HG02981 (cell line): ENCODE results near the gene AP1S1.

Experiments used
- ATAC-seq: cut with Tn5 transposase; IDR thresholded peaks from one replicate; pipeline ENCODE4 v1.9.1; 2021; ENCODE audit warnings: mild to moderate bottlenecking, moderate library complexity; ENCODE audit not compliant: unreplicated experiment

Gene AP1S1

DNA sequence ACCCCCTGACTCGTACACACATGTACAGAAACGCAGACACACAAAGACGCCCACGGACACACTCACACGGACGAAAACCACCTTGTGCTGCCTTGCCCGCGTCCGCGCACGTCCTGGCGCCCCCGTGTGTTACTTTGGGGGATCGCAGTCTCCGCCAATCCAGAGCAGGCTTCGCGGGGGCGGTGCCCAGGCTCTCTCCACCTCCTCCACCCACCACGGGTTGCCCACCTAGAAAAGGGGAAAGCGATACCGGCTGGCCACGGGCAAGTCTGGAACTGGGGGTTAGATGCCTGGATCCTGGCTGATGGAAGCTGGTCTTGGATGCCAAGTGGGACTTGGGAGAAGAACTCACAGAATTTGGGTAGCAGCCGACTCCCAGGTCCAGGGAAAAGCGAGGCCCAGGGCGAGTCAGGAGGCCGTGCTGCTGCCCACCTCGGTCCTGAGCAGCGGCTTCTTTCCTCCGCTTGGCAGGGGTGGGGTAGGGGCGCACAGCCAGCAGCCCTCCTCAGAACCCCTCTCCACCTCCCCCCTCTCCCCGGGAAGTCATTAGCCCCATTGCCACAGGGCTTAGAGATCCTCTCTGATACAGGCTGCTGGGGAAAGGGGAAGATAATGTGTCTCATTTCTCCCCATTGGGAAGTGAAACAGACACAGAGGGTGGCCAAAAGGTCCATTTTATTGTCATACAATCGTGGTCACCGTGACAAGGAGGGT lies 15.7 kb downstream of the AP1S1 start:
- ATAC-seq = no peak

DNA sequence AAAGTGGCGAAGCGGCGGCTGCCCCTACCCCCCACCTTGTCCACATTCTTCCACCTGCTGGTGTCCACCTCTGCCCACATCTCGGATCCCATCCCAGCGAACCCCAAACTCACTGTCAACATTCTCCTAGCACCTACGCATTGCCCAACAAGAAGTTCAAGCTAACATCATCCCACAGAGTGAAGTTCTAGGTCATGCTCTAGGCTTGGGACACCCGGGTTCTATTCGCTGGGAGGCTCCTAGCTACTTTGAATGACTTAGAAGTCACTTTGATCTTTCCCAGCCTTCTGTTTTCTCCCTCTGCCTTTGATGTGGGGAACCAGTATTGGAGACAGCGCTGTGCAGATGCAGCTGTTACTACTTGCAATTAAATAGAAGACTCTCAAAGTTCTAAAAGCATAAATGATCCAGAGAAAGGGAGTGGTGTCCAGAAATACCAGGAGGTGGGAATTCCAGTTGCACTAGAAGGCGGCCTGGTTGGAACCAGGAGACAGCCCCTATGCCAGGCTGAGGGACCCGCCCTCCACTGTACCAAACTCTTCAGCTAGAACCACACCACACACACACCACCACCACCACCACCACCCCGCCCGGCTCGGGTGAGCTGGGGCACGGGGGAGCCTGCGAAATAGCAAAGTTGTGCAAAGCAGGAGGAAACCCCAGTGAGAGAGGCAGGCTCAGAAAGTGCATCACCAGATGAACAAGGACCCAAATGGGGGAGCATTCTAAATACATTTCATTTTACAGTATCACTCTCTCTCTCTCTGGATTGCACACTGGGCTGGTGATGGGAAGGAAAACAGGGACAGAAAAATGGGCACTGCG lies 16.6 kb downstream of the AP1S1 start:
- ATAC-seq = no peak

DNA sequence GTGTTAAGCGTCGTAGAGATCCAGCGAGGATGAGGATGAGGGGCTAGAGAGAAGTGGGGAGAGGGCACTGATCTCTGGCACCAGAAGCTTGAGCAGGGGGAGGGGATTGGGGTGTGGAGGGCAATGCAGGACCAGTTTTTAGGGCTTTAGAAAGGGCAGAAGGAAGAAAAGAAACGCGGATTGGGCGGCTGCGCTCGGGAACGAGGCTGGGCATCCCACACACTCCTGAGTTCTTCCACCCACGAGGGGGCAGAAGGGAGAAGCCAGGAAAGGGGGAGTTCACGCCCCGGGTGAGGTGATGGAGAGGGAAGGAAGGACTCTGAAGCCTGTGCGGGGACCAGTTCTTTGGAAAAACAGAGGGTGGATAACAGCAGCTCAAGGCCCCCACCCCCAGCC lies 17.2 kb downstream of the AP1S1 start:
- ATAC-seq = no peak

DNA sequence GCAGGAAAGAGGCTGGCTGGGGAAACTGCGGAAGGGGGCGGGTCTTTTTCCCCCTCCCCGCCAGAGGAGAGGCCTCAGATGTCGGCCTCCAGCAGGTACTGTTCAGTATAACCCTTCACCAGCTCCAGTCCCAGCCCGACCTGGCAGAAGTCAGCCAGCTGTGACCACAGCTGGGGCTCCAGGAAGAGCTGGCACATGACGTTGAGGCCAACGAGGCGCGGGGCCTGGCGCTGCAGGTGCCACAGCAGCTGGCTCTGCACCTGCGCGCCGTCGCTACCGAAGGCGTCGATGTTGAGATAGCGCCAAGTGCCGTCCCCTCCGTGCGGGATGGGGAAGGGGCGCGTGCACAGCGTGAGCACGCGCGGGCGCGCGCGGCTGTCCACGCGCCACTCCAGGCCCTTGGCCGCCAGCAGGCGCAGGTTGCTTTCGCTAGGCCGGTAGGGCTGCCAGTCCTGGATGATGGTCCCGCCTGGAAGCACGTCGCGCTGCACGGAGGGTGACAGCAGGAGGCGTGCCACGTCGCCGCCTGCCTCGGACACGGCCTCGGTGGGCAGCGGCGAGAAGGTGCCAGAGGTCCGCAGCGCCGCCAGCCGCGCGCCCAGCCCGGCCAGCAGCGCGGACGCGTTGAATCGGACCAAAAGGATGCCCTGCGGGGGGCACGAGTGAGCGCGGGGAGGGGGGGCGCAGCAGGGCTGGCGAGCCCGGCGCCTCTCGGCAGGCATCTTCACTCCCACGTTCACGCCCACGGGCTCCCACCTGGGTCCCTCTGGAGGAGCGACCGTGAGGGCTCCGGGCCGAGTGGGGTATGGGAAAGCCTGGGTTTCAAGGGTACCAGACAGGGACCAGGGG lies 18.0 kb downstream of the AP1S1 start:
- ATAC-seq = no peak

DNA sequence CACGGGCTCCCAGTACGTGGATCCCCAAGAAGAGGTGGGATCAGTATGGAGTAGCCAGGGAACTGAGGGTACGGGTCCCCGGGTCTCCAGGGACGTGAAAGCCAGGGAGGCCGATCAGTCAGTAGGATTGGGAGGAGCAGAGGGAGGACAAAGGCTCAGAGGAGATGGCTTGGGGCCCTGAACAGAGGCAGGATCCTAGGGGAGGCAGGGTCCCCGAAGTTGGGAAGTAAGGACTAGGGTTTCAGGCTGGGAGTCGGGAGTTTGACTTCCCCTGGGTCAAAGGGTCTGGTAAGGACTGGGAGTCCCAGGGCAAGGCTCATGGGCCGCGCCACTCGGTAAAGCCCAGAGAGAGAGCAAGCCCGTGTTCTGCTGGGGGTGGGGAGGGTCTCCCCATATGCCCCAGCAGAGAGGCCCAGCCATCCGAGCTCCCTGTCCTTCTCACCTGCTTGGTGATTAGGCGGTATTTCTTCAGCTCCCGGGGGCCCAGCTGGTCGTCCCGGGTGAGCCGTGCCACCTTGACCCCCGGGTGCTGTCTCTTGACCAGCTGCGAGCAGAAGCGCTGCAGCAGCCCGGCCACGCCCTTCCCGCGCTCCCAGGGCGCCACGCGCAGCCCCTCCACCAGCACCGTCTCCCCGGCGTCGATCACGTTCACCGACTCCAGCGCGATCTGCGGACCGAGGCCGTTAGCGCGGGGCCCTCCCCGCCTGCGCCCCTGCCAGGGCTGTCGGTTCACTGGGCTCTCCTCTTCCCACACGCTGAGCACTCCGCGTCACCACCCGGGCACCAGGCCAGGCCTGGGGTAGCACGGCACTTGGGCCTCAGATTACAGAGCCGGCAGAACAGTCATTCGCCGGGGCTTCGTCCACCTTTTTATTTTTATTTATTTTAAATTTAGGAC lies 18.8 kb downstream of the AP1S1 start:
- ATAC-seq = no peak

DNA sequence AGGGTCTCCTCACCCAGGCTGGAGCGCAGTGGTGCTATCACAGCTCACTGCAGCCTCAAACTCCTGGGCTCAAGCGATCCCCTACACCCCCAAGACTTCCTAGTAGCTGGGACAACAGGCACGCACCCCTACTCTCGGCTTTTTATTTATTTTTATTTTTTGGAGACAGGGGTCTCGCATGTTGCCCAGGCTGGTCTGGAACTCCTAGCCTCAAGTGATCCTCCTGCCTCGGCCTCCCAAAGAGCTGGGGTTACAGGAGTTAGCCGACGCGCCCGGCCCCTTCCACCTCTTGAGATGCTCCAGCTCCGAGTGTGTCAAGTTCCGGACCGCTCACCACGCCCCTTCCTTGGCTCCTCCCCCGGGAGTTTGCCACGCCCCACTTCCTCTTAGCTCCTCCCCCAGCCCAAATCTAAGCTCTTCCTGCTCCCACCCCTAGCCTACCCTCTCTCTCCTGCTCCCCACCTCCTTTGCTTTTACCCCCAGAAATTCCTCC lies 19.5 kb downstream of the AP1S1 start:
- peak; percentile 49 for ATAC-seq

- ATAC-seq = no peak
These were observed 20.1 kb downstream of the AP1S1 start for GRCh38 chr7:101174322-101174854.

- no peak for ATAC-seq
These were observed 21.4 kb downstream of the AP1S1 start for GRCh38 chr7:101175664-101176063.

DNA sequence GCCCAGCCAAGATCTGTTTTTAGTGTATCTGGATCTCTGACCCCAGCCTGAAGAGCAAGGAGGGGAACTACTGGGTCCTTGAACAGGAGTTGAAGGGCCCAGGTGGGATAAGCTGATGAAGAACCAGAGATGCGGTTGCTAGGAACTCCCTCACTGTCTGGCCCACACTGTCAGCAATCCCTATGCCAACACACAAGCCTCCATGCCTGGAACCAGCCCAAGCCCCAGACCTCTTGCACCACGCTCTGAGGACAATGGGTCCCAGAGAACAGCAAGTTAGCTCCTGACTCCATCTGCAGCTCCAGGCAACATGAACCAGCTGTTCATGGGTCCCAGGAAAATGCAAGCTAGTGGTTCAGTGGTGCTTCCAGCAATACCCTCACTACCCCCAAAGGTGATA lies 23.4 kb downstream of the AP1S1 start:
- no peak for ATAC-seq

- ATAC-seq = no peak
These were observed 24.8 kb downstream of the AP1S1 start for GRCh38 chr7:101179117-101179516.

DNA sequence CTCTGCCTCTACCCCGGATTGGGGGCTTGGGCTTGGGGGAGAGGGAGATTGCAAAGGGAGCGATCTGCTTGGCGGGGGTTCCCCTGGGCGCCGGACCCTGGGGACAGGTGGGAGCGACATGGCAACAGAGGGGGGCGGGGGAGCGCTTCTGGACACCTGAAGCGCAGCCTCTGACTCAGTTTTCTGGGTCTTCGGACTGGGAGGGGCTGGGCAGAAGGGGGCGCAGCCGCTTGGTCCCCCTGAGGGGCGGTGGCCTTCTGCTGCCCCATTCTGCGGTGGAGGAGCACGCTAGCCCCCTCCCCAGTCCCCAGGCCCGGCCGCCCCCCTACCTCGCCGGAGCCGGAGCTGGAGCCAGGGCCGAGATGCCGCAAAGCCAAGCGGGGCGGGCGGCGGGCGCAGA lies 25.4 kb downstream of the AP1S1 start:
- ATAC-seq = no peak

GRCh38 chr7:101180130-101180755 lies 26.0 kb downstream of the AP1S1 start, which contains the start of gene NAT16:
Gene NAT16 (minus strand): TSS chr7:101180293. CDS start chr7:101174807, 5,486 bp downstream.
- no peak for ATAC-seq

GRCh38 chr7:101185258-101185839 lies 31.1 kb downstream of the AP1S1 start:
- ATAC-seq = no peak

DNA sequence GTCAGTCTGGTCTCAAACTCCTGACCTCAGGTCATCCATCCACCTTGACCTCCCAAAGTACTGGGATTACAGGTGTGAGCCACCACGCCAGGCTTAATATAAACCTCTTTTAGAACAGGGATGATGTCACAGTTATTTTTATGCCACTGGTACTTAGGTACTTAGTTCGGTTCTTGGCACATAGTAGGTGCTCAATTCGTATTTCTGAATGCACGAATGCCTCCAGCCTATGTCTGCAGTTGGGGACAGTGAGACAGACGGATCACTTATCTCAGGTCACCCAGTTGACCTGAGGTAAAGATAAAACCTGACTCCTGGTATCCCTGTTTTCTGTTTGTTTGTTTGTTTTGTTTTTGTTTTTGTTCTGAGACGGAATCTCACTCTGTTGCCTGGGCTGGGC lies 31.9 kb downstream of the AP1S1 start:
- ATAC-seq = no peak

DNA sequence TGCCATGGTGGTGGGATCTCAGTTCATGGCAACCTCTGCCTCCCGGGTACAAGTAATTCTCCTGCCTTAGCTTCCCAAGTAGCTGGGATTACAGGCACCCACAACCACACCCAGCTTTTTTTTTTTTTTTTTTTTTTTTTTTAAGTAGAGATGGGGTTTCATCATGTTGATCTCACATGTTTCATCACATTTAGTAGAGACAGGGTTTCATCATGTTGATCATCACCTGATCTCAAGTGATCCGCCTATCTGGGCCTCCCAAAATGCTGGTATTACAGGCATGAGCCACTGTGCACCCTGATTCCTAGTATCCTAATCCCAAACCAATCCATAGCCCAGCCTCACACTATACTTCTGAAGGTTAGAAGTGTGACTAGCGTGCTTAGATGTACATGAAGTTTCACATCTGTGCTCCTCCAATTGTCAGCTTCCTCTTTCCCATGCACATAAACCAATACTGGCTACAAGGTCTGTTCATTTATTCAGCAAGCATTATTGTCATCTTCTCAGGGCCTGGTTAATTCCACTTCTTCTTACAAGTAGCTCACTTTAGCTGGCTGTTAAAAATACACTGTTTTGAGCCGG lies 32.7 kb downstream of the AP1S1 start:
- ATAC-seq = no peak

GRCh38 chr7:101189109-101189508 lies 34.8 kb downstream of the AP1S1 start:
- ATAC-seq = no peak

GRCh38 chr7:101195884-101196283 lies 41.6 kb downstream of the AP1S1 start:
- no peak for ATAC-seq

GRCh38 chr7:101197991-101198390 lies 43.7 kb downstream of the AP1S1 start:
- ATAC-seq = no peak

- ATAC-seq = no peak
These were observed 44.2 kb downstream of the AP1S1 start for GRCh38 chr7:101198476-101198875.
